Activated T-cell treated with anti-CD3 and anti-CD28 coated beads, Interleukin-2, amount 50 U/mL, for 4 hours (primary cell): ENCODE data around the gene MAB21L4. TPM values are rescaled to one million over a fixed set of nuclear protein-coding genes. Genes with fewer than 3 reads are reported as not detected.

Experiments
- ATAC-seq, 2 donors: fragments of 200-7000 bp; cut with Tn5 transposase; one replicate each; pipeline ENCODE4 v1.10.0; 2021
- DNase-seq: peaks from one replicate; pipeline ENCODE4 v3.0.0-alpha.2; 2020
- H3K27me3 Mint-ChIP-seq: one replicate; pipeline ENCODE4 v1.8.0; 2021; ENCODE audit warnings: low read depth, mixed read lengths
- H3K36me3 Mint-ChIP-seq: one replicate; pipeline ENCODE4 v1.8.0; 2022; ENCODE audit warnings: mixed read lengths; ENCODE audit not compliant: insufficient read depth
- H3K4me1 Mint-ChIP-seq: one replicate; pipeline ENCODE4 v1.8.0; 2021; ENCODE audit warnings: low read depth, mixed read lengths
- H3K4me3 Mint-ChIP-seq: one replicate; pipeline ENCODE4 v1.8.0; 2021; ENCODE audit warnings: mild to moderate bottlenecking, moderate library complexity, mixed read lengths
- H3K9me3 Mint-ChIP-seq: one replicate; pipeline ENCODE4 v1.8.0; 2021; ENCODE audit warnings: mixed read lengths
- total RNA-seq, 3 donors: library from RNA; stranded (reverse); gene quantifications; one replicate each; pipeline ENCODE4 v1.2.1, GENCODE V29; 2021

MAB21L4 gene
- total RNA-seq, 3 donors from 2014 or later = not detected

- Mint-ChIP-seq H3K4me3 (no peak overlapping the region), H3K36me3 (no peaks in the 10 kb centered on the region), H3K9me3 (no peaks in the 10 kb centered on the region), H3K27me3 (no peaks in the 10 kb centered on the region), H3K4me1 (no peaks in the 10 kb centered on the region)
- DNase-seq = no peak
- no peak for ATAC-seq
These were observed 9.0 kb downstream of the MAB21L4 start for GRCh38 chr2:240886678-240887609.

- Mint-ChIP-seq H3K36me3 (no peaks in the 10 kb centered on the region), H3K4me3 (no peak overlapping the region), H3K9me3 (no peaks in the 10 kb centered on the region), H3K27me3 (no peaks in the 10 kb centered on the region), H3K4me1 (no peaks in the 10 kb centered on the region)
- DNase-seq (no peak), ATAC-seq (no peak)
These were observed 9.9 kb downstream of the MAB21L4 start for GRCh38 chr2:240886023-240886565.

GRCh38 chr2:240885566-240885965, 10.4 kb downstream of the MAB21L4 start:
- Mint-ChIP-seq H3K4me3 (no peak overlapping the region), H3K36me3 (no peaks in the 10 kb centered on the region), H3K27me3 (no peaks in the 10 kb centered on the region), H3K9me3 (no peaks in the 10 kb centered on the region), H3K4me1 (no peaks in the 10 kb centered on the region)
- DNase-seq (no peak), ATAC-seq (no peak)

GRCh38 chr2:240884745-240885144, 11.2 kb downstream of the MAB21L4 start:
- DNase-seq = no peak
- no peak for ATAC-seq
- Mint-ChIP-seq H3K4me3 (no peak overlapping the region), H3K4me1 (no peaks in the 10 kb centered on the region), H3K36me3 (no peaks in the 10 kb centered on the region), H3K9me3 (no peaks in the 10 kb centered on the region), H3K27me3 (no peaks in the 10 kb centered on the region)

GRCh38 chr2:240884221-240884620, 11.7 kb downstream of the MAB21L4 start:
- no peak for ATAC-seq
- H3K9me3 Mint-ChIP-seq = no peaks in the 10 kb centered on the region
- H3K4me3 Mint-ChIP-seq = no peak overlapping the region
- H3K27me3 Mint-ChIP-seq = no peaks in the 10 kb centered on the region
- no peaks in the 10 kb centered on the region for H3K4me1 Mint-ChIP-seq
- H3K36me3 Mint-ChIP-seq = no peaks in the 10 kb centered on the region
- no peak for DNase-seq

GRCh38 chr2:240881913-240882312, 14.0 kb downstream of the MAB21L4 start:
- Mint-ChIP-seq H3K36me3 (no peaks in the 10 kb centered on the region), H3K4me1 (no peaks in the 10 kb centered on the region), H3K4me3 (no peak overlapping the region), H3K9me3 (no peaks in the 10 kb centered on the region), H3K27me3 (no peaks in the 10 kb centered on the region)
- ATAC-seq = no peak
- no peak for DNase-seq

GRCh38 chr2:240879105-240879504, 16.9 kb downstream of the MAB21L4 start:
- DNase-seq = no peak
- H3K4me1 Mint-ChIP-seq = no peaks in the 10 kb centered on the region
- no peak overlapping the region for H3K4me3 Mint-ChIP-seq
- H3K36me3 Mint-ChIP-seq = no peaks in the 10 kb centered on the region
- H3K9me3 Mint-ChIP-seq = no peaks in the 10 kb centered on the region
- ATAC-seq = no peak
- no peaks in the 10 kb centered on the region for H3K27me3 Mint-ChIP-seq

- H3K27me3 Mint-ChIP-seq = no peaks in the 10 kb centered on the region
- ATAC-seq = no peak
- no peak for DNase-seq
- H3K36me3 Mint-ChIP-seq = no peaks in the 10 kb centered on the region
- H3K4me1 Mint-ChIP-seq = no peaks in the 10 kb centered on the region
- H3K4me3 Mint-ChIP-seq = no peak overlapping the region
- no peaks in the 10 kb centered on the region for H3K9me3 Mint-ChIP-seq
These were observed 17.5 kb downstream of the MAB21L4 start for GRCh38 chr2:240878341-240878936.

- no peak for DNase-seq
- H3K27me3 Mint-ChIP-seq = no peaks in the 10 kb centered on the region
- H3K36me3 Mint-ChIP-seq = no peaks in the 10 kb centered on the region
- H3K9me3 Mint-ChIP-seq = no peaks in the 10 kb centered on the region
- H3K4me3 Mint-ChIP-seq = no peak overlapping the region
- ATAC-seq = no peak
- no peaks in the 10 kb centered on the region for H3K4me1 Mint-ChIP-seq
These were observed 18.3 kb downstream of the MAB21L4 start for GRCh38 chr2:240877460-240878340.

GRCh38 chr2:240876475-240877251, 19.3 kb downstream of the MAB21L4 start:
- H3K27me3 Mint-ChIP-seq = no peaks in the 10 kb centered on the region

GRCh38 chr2:240876035-240876474, 19.9 kb downstream of the MAB21L4 start:
- Mint-ChIP-seq H3K4me1 (no peaks in the 10 kb centered on the region), H3K36me3 (no peaks in the 10 kb centered on the region), H3K4me3 (no peak overlapping the region), H3K9me3 (no peaks in the 10 kb centered on the region), H3K27me3 (no peaks in the 10 kb centered on the region)
- ATAC-seq (no peak), DNase-seq (no peak)

More at GRCh38 chr2:240876475-240877251, 19.3 kb downstream of the MAB21L4 start:
- Mint-ChIP-seq H3K4me3 (no peak overlapping the region), H3K4me1 (no peaks in the 10 kb centered on the region), H3K36me3 (no peaks in the 10 kb centered on the region), H3K9me3 (no peaks in the 10 kb centered on the region)
- DNase-seq = no peak
- ATAC-seq = no peak

- ATAC-seq (no peak), DNase-seq (no peak)
- no peaks in the 10 kb centered on the region for H3K36me3 Mint-ChIP-seq
- no peaks in the 10 kb centered on the region for H3K27me3 Mint-ChIP-seq
- H3K9me3 Mint-ChIP-seq = no peaks in the 10 kb centered on the region
- no peak overlapping the region for H3K4me3 Mint-ChIP-seq
- H3K4me1 Mint-ChIP-seq = no peaks in the 10 kb centered on the region
These were observed 20.5 kb downstream of the MAB21L4 start for GRCh38 chr2:240875228-240876034.

- DNase-seq = no peak
- Mint-ChIP-seq H3K9me3 (no peaks in the 10 kb centered on the region), H3K27me3 (no peaks in the 10 kb centered on the region), H3K4me1 (no peaks in the 10 kb centered on the region), H3K36me3 (no peaks in the 10 kb centered on the region), H3K4me3 (no peak overlapping the region)
- no peak for ATAC-seq
These were observed 21.2 kb downstream of the MAB21L4 start for GRCh38 chr2:240874715-240875227.
